Natural killer cell treated with Interleukin-12 subunit alpha and Interleukin-12 subunit beta and Interleukin-15 and Interleukin-18, amount 100 ng/mL, for 72 hours (primary cell): ENCODE data around the gene BCL2L15. TPM values are rescaled to one million over a fixed set of nuclear protein-coding genes. Genes with fewer than 3 reads are reported as not detected.

Source experiments
- ATAC-seq, 2 donors: fragments of 150-1000 bp; cut with Tn5 transposase in 1 of 2; sonication (Bioruptor Pico), chemical (Tn5 transposase) in 1 of 2; 2 replicates each; pipeline ENCODE4 v1.10.0; 2021
- DNase-seq: peaks from one replicate; pipeline ENCODE4 v3.0.0; 2022; ENCODE audit warnings: low spot score
- H3K27ac Mint-ChIP-seq, 2 donors: 1 replicate in 1 of 2; 2 replicates in 1 of 2; pipeline ENCODE4 v1.8.0; 2022; ENCODE audit warnings: mixed read lengths in 2 of 2, mild to moderate bottlenecking in 1 of 2, moderate library complexity in 1 of 2
- H3K27me3 Mint-ChIP-seq, 2 donors: 1 replicate in 1 of 2; 2 replicates in 1 of 2; pipeline ENCODE4 v1.8.0; 2022; ENCODE audit warnings: mixed read lengths in 2 of 2
- H3K36me3 Mint-ChIP-seq: one replicate; pipeline ENCODE4 v1.8.0; 2022; ENCODE audit warnings: mixed read lengths
- H3K4me1 Mint-ChIP-seq, 2 donors: 1 replicate in 1 of 2; 2 replicates in 1 of 2; pipeline ENCODE4 v1.8.0; 2022; ENCODE audit warnings: low read depth in 2 of 2, mixed read lengths in 2 of 2, mild to moderate bottlenecking in 1 of 2
- H3K4me3 Mint-ChIP-seq: one replicate; pipeline ENCODE4 v1.8.0; 2022; ENCODE audit warnings: mixed read lengths
- H3K9me3 Mint-ChIP-seq: 2 replicates; pipeline ENCODE4 v1.8.0; 2022; ENCODE audit warnings: mixed read lengths
- total RNA-seq, 2 donors: library from RNA; stranded (reverse); gene quantifications; one replicate each; pipeline ENCODE4 v1.2.3, GENCODE V29; 2022

The BCL2L15 gene
- total RNA-seq, 2 donors from 2014 or later = 1.3 to 3.0 TPM

DNA sequence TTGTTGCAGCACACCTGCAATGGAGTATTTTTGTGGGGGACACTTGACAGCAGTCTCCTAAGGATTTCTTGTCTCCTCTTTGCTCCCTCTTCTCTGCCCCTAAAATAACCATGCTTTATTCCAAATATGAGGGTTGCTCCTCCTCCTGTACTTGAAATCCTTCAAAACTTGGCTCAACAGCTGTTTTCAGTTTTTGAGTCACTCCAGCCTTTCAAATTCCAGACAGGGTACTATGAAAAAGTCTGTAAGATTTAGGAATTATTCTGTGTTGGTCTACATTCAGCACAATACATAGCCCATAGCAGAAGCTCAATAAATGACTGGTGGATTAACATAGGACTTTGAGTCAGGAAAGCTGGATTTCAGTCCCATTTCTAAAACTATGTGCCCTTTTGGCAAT is 11.7 kb upstream of the BCL2L15 start:
- Mint-ChIP-seq H3K4me3 (no peak overlapping the region), H3K9me3 (no peaks in the 10 kb centered on the region), H3K36me3 (peaks cover 44% of the 10 kb centered on the region), H3K27me3 (no peaks in the 10 kb centered on the region), H3K27ac (peak overlapping the region; percentile 87 to 95), H3K4me1 (peaks cover 50 to 63% of the 10 kb centered on the region in 2 donors)
- DNase-seq = no peak
- no peak for ATAC-seq

DNA sequence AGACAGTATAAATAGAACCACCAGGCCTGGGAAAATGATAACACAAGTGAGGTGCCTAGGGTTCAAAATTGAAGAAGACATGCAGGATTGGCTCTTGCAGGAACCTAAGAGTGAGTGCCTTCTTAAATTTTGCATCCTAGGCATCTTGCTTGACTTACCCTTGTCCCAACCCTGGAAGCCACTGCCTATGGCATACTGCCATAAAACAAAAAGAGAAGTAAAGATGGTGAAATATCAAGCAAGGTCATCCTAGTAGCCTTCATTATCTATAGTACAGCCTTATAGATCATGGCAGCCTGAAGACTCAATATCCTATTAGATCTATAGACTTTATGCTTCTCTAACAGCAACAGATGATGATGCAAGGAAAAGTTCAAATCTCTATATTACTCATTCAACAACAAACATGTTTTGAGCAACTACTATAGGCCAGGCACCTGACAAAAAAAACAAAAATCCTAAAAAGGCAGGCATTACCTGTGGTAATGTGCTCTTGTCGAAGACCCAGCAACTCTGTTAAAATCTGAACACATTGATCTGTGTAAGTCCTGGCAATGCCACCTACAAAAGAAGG is 10.9 kb upstream of the BCL2L15 start:
- peaks cover 39% of the 10 kb centered on the region for H3K36me3 Mint-ChIP-seq
- no peaks in the 10 kb centered on the region for H3K27me3 Mint-ChIP-seq
- H3K27ac Mint-ChIP-seq = peak overlapping the region; percentile 81 to 87
- no peak for DNase-seq
- H3K4me1 Mint-ChIP-seq = peaks cover 48 to 55% of the 10 kb centered on the region in 2 donors
- no peaks in the 10 kb centered on the region for H3K9me3 Mint-ChIP-seq
- no peak overlapping the region for H3K4me3 Mint-ChIP-seq
- ATAC-seq = no peak

DNA sequence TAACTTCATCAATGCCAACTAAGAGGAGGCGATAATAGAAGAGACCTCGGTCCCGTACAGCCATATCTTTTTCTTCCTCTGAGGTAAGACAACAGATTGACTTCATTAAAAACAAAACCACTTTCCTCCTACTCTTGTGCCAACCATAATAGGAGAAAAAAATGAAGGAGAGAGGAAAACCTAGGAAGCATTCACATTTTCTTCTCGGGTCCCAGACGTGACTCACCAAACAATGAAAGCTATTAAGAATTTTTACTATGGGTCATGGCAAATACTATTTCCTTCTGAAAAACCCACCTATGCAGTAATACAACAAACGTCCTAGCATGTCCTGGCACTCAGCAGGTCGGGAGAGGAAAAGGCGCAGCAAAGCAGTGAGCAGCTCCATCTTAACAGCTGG is 8.6 kb upstream of the BCL2L15 start:
- no peaks in the 10 kb centered on the region for H3K9me3 Mint-ChIP-seq
- no peak for ATAC-seq
- peak overlapping the region in 1 of 2 donors; percentile 28 for H3K27ac Mint-ChIP-seq
- H3K36me3 Mint-ChIP-seq = peaks cover 36% of the 10 kb centered on the region
- H3K27me3 Mint-ChIP-seq = no peaks in the 10 kb centered on the region
- H3K4me3 Mint-ChIP-seq = no peak overlapping the region
- peaks cover 28 to 31% of the 10 kb centered on the region in 2 donors for H3K4me1 Mint-ChIP-seq
- no peak for DNase-seq

DNA sequence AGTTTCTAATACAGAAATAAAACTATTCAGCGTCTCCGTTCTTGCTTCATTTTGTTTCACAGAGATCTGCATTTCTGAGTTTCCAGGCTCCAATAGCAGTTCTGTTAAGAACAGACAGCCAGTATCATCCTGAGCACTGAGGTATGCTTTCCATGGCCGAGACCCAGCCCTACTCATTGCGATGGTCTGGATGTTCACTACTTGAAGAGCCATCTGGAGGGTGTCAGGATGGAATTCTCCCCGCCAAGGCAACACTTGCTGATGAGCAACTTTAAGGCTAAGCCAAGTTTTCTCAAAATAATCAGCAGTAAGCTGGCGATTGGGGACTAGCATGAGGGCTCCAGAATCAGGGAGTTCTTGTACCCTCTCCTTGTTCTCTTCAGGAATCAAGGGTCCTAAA is 7.7 kb upstream of the BCL2L15 start:
- peaks cover 32% of the 10 kb centered on the region for H3K36me3 Mint-ChIP-seq
- no peak overlapping the region for H3K27ac Mint-ChIP-seq
- DNase-seq (no peak), ATAC-seq (no peak)
- H3K27me3 Mint-ChIP-seq = no peaks in the 10 kb centered on the region
- H3K4me1 Mint-ChIP-seq = peaks cover 25 to 32% of the 10 kb centered on the region in 2 donors
- no peak overlapping the region for H3K4me3 Mint-ChIP-seq
- H3K9me3 Mint-ChIP-seq = no peaks in the 10 kb centered on the region

DNA sequence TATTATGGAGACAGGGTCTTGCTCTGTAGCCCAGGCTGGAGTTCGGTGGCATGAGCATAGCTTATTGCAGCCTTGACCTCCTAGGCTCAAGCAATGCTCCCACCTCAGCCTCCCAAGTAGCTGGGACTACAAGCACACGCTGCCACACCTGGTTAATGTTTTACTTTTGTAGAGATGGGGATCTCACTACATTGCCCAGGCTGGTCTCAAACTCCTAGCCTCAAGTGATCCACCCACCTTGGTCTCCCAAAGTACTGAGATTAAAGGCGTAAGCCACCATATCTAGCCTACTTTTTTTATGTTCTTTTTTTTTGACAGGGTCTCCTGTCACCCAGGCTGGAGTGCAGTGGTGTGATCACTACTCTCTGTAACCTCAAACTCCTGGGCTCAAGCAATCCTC is 5.9 kb upstream of the BCL2L15 start:
- Mint-ChIP-seq H3K27ac (peak overlapping the region in 1 of 2 donors; percentile 4), H3K9me3 (no peaks in the 10 kb centered on the region), H3K4me1 (peaks cover 14 to 15% of the 10 kb centered on the region in 2 donors), H3K27me3 (no peaks in the 10 kb centered on the region), H3K36me3 (peaks cover 16% of the 10 kb centered on the region), H3K4me3 (no peak overlapping the region)
- DNase-seq (no peak), ATAC-seq (no peak)

DNA sequence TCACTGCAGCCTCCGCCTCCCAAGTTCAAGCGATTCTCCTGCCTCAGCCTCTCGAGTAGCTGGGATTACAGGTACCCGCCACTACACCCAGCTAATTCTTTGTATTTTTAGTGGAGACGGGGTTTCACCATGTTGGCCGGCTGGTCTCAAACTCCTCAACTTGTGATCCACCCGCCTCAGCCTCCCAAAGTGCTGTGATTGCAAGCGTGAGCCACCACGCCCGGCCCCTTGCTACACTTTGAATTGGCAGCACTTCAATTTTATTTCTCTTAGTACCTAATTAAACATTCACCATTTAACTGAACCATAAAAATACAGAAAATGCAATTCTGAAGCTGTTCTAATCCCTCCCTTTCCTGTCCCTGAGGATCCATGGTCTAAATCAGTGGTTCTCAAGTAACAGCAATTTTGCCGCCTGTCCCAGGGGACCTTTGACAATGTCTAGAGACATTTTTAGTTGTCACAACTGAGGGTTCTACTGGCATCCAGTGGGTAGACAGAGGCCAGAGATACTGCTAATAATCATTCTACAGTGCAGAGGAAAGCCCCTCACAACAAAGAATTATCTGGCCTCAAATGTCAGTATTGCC is 4.3 kb upstream of the BCL2L15 start:
- no peak overlapping the region for H3K4me3 Mint-ChIP-seq
- ATAC-seq = no peak
- peaks cover 6 to 11% of the 10 kb centered on the region in 2 donors for H3K4me1 Mint-ChIP-seq
- H3K36me3 Mint-ChIP-seq = peaks cover 8% of the 10 kb centered on the region
- H3K27me3 Mint-ChIP-seq = no peaks in the 10 kb centered on the region
- H3K27ac Mint-ChIP-seq = peak overlapping the region in 1 of 2 donors; percentile 62
- no peaks in the 10 kb centered on the region for H3K9me3 Mint-ChIP-seq
- DNase-seq = no peak

DNA sequence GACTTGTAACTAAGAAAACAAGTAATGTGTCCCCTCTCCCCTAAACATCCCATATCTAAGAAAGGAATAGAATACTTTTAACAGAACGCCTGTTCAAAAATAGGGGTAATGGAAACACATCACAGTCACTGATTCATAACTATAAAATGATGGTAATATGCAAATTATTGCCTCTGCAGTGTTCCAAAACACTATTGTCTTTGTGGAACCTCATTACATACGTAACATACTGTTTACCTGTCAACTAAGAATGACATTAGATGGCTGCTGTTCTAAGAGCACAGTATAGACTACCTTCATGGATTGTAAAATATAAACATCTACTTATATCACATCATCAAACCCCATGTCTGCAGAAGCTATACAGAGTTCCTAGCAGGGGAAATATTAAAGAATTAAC is 3.4 kb upstream of the BCL2L15 start:
- Mint-ChIP-seq H3K4me3 (no peak overlapping the region), H3K9me3 (no peaks in the 10 kb centered on the region), H3K4me1 (peaks cover 6 to 14% of the 10 kb centered on the region in 2 donors), H3K36me3 (peaks cover 4% of the 10 kb centered on the region), H3K27ac (peak overlapping the region in 1 of 2 donors; percentile 64), H3K27me3 (no peaks in the 10 kb centered on the region)
- DNase-seq (no peak), ATAC-seq (no peak)

DNA sequence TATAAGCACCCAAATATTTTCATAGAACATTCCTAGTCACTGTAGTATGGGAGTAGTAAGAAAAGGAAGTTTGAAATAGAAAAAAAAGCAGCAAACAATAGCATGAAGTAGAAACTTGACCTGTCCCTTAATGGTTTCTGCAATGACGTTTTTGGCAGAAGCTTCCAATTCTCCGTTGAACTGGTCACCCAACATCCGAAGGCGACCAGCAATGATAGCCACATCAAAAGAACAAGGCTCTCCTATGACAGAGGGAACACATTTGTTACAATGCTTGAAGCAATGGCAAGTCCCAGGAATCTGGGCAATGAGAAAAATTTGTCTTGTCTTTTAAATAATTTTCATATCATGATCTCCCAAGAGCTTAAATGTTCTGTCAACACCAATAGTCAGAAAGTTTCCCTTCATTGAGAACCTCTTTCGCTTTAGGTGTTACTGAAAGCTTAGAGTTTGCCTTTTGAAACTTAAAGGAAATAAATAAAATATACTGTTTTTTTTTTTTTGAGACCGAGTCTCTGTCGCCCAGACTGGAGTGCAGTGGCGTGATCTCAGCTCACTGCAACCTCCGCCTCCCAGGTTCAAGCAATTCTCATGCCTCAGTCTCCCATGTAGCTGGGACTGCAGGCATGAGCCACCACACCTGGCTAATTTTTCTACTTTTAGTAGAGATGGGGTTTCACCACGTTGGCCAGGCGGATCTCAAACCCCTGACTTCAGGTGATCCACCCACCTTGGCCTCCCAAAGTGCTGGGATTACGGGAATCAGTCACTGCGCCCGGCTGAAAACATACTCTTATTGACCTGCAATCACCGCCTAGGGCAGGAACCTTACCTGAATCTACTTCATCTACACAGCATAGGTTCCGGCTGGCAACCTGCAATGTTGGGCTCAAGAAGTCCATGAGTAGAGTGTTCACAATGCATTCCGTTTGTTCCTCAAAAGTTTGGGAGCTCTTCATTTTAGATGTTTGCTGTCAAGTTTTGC is 672 bp downstream of the BCL2L15 start:
- ATAC-seq (no peak), DNase-seq (no peak)
- Mint-ChIP-seq H3K36me3 (no peaks in the 10 kb centered on the region), H3K27me3 (no peaks in the 10 kb centered on the region), H3K27ac (peak overlapping the region in 1 of 2 donors; percentile 33), H3K9me3 (no peaks in the 10 kb centered on the region), H3K4me3 (no peak overlapping the region), H3K4me1 (peaks cover 6 to 8% of the 10 kb centered on the region in 2 donors)

DNA sequence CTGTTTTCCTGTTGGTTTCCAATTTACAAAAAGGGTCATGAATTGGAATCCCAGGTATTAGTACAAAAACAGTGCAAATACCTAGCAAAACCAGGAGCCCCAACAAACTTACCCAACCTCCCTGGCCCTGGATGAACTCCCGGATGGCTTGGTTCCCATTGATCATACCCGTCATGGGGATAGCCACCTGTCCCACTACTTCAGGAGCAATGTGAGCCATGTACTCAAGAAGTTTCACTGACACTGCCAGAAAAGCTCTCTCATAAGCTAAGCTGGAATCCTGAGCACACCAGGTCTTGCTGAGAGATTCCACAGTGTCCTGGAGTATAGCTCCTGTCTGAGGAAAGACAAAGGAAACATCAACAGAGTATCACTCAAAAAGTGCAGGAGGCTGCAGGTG is 5.7 kb downstream of the BCL2L15 start:
- Mint-ChIP-seq H3K36me3 (no peaks in the 10 kb centered on the region), H3K4me3 (no peak overlapping the region), H3K9me3 (no peaks in the 10 kb centered on the region), H3K27ac (peak overlapping the region; percentile 87 to 98), H3K4me1 (peaks cover 33 to 45% of the 10 kb centered on the region in 2 donors), H3K27me3 (no peaks in the 10 kb centered on the region)
- DNase-seq (no peak), ATAC-seq (no peak)

DNA sequence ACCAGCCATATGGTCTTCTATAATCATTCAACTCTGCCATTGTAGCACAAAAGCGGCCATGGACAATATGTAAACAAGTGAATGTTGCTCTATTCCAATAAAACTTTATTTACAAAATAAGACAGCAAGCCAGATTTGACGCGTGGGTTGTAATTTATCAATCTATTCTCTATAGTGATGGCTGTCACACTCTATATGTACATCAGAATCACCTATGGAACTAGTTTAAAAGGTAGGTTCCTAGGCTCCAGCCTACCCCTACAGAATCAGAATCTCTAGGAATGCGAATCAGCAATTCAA is 7.7 kb downstream of the BCL2L15 start:
- H3K36me3 Mint-ChIP-seq = no peaks in the 10 kb centered on the region
- H3K4me3 Mint-ChIP-seq = no peak overlapping the region
- peaks cover 44 to 59% of the 10 kb centered on the region in 2 donors for H3K4me1 Mint-ChIP-seq
- H3K9me3 Mint-ChIP-seq = no peaks in the 10 kb centered on the region
- H3K27ac Mint-ChIP-seq = peak overlapping the region; percentile 87 to 98
- DNase-seq (no peak), ATAC-seq (no peak)
- no peaks in the 10 kb centered on the region for H3K27me3 Mint-ChIP-seq

DNA sequence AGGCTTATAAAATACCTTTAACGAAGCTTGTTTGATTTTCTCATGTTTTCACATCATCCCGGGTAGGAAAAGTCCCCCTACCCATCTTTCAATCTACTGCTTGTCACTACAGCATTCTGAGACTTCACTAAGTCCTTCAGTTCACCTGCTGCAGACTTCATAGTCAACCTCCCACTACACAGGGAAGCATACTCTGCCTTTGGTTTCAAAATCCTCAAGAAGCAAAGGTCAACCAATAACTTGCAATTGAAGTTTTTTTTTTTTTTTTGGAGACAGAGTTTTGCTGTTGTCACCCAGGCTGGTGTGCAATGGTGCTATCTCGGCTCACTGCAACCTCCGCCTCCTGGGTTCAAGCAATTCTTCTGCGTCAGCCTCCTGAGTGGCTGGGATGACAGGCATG is 11.2 kb downstream of the BCL2L15 start:
- Mint-ChIP-seq H3K36me3 (no peaks in the 10 kb centered on the region), H3K27me3 (no peaks in the 10 kb centered on the region), H3K27ac (peak overlapping the region; percentile 84 to 89), H3K9me3 (no peaks in the 10 kb centered on the region), H3K4me1 (peaks cover 68 to 87% of the 10 kb centered on the region in 2 donors), H3K4me3 (peak overlapping the region; percentile 78)
- no peak for ATAC-seq
- no peak for DNase-seq

DNA sequence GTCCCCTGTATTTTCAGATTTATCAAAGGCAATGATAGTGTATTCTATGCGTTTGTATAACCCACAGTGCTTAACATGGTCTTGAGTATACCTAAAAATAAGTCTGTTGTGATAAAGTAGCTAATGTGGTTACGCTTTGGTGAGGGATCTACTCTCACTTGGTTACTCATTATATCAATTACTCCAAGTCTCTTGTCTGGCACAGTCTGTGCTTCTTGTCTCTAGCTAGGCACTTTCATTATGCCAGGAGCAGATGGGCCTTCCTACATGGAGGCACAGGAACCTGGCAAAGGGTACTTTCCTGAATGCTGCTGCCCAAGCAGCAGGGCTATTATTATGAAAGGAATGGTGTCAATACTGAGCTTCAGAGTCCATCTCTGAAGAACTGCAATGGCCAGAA is 11.7 kb downstream of the BCL2L15 start:
- Mint-ChIP-seq H3K27ac (peak overlapping the region; percentile 84 to 89), H3K4me3 (peak overlapping the region; percentile 78), H3K36me3 (no peaks in the 10 kb centered on the region), H3K27me3 (no peaks in the 10 kb centered on the region), H3K9me3 (no peaks in the 10 kb centered on the region), H3K4me1 (peaks cover 64 to 84% of the 10 kb centered on the region in 2 donors)
- DNase-seq (no peak), ATAC-seq (no peak)

DNA sequence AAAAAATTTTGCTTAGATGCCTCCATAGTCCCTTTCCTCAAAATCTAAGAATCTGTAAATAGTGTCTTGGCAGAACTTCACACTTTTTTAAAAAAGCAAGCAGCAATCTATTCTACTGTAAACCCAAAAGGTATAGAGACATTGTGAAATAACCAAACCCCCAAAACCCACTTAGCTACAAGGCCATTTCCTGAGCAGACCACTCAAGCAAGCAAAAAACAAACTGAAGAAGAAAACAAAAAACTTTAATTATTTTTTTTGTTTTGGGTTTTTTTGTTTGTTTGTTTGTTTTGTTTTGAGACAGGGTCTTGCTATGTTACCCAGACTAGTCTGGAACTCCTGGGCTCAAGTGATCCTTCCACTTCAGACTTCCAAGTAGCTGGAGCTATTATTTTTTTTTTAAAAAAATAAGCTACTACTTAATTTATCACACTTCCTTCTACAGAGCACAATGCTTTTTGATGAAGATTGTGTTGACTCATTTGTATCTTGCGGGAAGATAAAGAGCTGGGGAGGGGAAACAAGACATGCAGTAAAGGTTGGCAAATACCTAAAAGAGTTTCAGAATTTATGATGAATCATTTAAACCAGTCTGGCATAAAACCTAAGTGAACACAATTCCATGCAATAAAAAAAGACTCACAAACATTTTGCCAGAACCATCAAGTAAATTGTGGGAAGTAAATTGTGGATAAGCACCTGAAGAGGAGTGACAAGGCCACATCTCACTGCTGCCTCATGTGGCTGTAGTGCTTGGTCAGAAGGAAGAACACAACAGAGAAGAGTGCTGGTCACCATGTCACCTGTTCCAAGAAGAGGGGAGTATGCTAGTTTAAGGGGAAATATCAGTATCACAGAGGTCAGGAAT is 13.1 kb downstream of the BCL2L15 start:
- H3K4me3 Mint-ChIP-seq = peak overlapping the region; percentile 78
- peak; percentile 61 to 63 for ATAC-seq
- H3K4me1 Mint-ChIP-seq = peaks cover 63 to 84% of the 10 kb centered on the region in 2 donors
- H3K27me3 Mint-ChIP-seq = no peaks in the 10 kb centered on the region
- no peak for DNase-seq
- H3K36me3 Mint-ChIP-seq = no peaks in the 10 kb centered on the region
- peak overlapping the region; percentile 84 to 89 for H3K27ac Mint-ChIP-seq
- no peaks in the 10 kb centered on the region for H3K9me3 Mint-ChIP-seq
